Activated T-helper 1 cell treated with Interleukin-2 at 50 U/mL for 16 hours (primary cell): ENCODE measurements around the gene HMGN3.

ENCODE experiments used
- DNase-seq: peaks from one replicate; pipeline ENCODE4 v3.0.0-alpha.2; 2020; ENCODE audit warnings: low read depth

HMGN3 gene

DNA sequence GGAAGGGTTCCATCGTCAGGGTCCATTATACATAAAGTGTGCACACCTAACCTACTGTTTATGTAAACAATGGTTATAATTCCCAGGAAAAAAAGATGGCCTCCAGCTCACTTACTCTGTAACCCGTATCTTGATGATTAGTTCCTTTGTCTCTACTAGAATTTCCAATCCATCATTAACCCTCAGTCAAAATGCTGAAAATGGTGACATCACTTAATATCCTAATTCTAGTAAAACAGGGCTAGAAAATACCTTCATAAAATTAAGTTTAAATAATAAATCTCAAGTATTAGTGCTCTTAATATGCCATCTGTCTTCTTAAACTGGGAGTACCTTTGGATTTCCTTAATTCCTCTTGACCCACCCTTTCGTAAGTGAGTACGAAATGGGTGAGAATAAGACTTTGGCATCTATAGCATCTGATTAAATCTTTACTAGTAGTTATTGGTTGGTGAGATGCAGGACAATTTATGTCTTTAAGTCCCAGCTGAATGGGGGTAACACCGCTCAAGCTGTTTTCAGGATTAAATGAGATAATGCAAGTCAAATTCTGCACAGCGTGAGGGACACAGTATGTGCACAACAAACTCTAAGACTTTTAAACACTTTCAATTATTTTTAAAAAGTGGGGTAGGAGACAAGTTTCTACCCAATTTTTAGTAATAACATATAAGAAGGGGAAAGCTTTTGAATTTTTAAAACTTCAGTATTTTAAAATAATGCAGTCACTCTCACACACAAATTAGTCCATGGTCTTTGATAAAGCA is 1.6 kb downstream of the HMGN3 start:
- DNase-seq, result no peak

DNA sequence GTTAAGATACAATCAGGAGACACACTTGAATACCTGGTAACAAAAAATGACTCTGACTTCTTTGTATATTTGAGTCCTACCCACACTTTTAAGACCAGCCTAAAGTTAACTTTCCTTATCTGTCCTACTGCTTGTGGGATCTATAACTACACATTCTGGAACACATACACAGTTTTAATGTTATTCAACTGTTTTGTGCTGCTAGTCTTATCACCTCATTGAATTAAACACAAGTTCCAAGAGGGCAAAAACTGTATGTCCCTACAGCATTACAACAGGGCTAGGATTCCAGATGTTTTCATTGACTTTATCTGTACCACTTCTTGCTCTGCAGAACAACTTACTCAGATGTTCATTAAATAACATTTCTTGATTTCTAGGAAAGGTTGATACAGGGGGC is 2.8 kb downstream of the HMGN3 start:
- no peak for DNase-seq

DNA sequence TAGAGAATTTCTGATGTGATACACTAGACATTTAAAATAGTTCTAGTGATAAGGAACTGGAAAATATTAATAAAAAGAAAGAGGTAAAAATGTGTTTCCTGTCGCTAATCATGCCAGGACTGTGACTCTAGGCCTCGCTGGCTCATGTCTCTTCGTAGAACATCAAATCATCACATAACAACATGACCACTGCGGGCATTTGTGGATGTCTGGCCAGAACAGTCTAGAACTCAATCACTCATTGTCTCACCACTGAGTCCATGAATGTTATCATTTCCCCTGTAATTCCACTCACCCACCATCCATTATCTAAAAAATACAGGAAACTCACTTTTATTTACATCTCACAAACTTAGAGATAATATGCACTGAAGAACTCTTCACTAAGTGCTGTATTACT is 3.4 kb downstream of the HMGN3 start:
- no peak for DNase-seq

DNA sequence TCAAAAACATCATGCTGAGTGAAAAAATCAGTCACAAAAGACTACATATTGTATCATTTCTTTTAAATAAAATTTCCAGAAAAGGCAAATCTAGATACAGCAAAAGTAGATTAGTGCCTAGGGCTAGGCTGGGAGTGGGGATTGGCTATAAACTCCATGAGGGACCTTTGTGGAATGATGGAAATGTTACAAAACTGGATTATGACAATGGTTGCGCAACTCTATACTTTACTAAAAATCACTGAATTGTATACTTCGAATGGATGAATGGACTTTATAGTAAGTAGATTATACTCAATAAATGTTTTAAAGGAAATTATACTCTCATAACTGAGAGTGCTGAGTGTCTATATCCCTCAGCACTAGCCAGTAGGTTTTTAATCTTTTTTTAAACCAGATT is 4.3 kb downstream of the HMGN3 start:
- DNase-seq, result no peak

DNA sequence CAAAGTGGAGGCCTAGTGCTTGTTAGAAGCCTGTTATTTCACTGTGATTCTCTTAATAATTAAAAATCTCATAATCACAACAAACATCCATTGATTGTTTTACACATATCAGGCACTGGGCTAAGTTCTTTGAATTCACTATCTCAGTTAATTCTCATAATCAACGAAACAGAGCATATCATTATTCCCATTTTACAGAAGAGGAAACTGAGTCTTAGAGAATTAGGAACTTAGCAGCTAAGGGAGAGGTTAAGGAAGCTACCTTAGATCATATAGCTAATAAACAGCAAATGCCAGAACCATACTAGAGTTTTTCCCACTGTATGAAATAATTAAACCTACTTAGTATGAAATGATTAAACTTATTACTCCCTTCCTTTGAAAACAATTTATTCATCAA is 7.0 kb downstream of the HMGN3 start:
- DNase-seq, result no peak

DNA sequence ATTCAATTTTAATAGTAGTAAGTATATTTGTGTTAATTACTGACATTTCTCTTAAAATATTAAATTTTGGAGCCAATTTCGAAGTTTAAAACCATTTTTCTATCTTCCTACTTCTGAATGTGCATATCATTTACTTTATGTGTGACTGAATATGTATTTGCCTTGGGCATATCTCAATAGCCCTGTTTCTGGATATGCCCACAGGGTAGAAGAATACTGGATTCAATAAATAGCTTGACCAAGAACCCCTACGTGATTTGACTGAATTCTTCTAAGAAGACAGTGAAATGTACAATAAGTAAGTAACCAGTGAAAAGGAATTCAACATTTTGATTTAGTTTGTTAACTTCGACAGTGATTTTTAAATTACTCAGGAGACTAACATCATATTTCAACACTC is 7.8 kb downstream of the HMGN3 start:
- DNase-seq, result no peak

DNA sequence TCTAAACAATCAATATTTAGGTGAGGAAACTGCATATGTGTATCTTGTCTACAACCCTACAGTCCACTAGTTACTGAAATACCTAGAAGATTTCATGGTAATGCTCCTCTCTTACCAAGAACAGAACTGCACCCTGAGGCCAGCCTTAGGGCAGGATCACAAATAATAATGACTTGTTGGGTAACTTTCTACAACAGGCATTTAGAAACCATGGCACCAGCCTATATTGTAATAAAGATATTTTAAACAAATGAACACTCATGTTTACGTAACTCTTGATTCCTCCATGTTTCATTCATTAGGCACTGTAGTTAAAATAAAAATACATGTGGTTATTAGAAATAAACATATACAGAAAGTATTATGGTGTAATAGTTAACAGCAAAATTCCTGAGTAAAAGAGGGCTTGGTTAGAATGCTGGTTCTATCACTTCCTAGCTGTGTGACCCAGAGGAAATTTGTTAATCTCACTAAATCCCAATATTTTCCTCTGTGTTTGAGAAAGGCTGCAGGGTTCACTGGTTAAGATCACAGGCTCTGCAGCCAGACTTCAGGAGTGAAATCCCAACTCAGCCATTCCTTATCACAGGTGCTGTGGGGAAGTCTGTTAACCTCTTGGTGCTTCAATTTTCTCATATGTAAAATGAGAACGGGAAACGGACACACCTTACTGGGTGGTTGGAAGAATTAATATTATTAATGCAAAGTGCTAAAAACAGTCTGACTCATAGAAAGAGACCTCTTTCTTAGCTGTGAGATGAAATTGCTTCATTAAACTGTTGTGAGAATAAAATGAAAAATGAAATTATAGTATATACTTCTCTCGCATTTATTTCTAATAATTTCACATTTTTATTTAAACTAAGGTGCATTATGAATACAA is 8.5 kb downstream of the HMGN3 start:
- DNase-seq, result no peak

DNA sequence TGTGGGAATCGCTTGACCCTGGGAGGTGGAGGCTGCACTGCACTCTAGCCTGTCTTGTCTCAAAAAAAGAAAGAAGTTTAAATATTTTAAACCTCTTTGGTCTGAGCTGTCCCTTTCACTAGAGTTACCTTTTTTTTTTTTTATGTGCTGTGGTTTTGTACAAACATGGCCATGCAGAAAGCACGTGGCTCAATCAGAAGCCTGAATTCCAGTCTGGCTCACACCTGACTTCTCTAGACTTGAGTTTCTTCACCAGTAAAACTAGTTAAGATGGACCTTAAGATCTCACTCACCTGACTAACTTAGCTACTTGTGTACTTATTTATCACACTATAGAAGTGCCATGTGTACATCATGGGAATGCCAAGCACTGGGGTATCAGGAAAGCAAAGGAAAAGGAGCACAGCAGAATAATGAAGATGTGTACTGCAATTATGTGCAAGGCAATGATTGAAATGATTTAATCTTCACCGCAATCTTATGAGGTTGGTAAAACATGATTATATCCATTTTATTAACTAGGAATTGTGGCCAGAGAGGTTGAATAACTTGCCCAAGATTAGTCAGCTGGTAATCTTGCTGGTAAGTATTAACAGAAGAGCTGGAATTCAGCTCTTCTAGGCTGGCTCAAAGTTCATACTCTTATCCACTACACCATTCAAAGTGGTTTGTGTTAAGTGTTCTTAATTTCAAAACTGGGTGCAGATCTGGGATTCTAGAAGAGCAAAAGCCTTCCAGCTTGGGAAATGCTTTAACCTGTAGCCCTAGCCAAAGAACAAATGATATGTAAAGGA is 10.7 kb downstream of the HMGN3 start:
- DNase-seq, result no peak

DNA sequence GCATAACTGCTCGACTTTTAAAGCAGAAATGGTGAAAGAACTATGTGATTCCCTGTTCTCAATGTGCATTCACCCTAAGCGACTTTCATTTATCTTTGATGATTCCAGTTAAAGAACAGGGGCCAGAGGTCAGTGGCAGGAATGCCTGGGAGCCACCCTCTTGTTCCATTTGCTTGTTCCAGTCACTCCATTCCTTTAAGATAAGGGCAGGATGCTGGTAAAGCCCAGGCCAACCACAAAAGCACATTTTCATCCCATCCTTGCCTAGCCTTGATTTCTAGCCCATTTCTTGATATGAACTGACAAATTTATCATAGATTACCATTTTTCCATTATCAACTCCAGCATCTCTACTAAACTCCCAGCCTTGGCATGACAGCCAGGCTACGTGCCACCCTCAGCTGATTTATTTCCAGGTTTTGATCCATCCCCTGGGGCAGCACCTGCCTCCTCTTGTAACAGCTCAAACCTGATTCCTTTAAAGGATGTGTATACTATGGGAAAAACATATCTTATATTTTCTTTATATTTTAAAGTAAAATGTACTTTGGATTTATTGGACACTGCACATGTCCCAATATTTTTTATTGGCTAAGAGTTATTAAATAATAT is 19.2 kb downstream of the HMGN3 start:
- no peak for DNase-seq

DNA sequence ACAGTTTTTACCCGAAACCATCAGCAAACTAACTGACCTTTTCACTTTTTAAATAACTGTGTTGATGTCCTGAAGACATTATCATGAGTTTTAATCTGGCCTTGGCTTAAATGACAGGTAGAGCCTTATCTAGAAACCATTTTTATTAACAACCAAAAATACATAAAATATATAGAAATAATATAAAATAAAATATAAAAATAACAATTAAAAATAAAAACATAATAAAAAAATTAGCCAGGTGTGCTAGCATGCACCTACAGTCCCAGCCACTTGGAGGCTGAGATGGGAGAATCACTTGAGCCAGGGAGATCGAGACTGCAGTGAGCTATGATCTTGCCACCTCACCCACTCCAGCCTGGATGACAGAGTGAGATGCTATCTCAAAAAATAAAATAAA is 21.6 kb downstream of the HMGN3 start:
- no peak for DNase-seq

DNA sequence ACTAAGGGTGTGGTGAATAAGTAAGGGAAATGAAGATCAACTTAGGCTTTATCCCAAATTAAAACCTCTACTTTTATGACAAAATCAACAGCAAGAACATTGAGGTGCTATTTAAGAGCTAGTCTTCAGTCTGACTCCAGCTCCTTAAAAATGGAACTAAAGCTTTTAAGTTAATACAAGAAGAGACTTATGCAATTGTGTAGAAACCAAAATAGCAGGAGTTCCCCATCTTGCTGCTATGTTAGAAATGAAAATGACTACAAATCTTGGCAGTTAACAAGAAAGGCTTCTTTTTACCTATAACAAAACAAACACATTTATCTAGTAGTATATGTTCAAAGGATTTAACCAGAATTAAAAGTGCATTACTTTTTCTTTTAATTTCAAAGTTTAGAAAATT is 25.7 kb downstream of the HMGN3 start:
- DNase-seq, result no peak

DNA sequence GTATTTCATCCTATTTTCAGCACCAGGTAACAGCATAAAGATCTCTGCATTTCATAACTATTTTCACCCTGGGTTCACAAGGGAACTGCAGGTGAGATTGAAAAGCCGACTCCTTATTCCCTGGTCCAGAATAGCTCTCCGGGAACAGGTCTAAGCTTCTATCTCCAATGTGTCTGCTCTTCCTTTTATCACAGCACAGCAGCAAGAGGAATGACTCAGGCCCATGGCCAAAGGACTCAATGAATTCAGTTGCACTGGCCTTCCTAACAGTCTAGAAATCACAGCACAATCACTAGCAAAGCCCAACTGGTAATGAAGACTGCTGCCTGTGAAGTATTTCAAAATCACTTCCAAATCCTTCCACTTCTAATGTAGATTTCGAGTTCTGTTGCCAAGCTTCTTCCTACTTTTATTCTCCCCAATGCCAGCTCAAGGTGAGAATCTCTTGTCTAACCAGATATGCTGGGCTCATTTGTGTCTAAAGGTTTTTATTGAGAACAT is 30.7 kb downstream of the HMGN3 start:
- DNase-seq, result no peak

DNA sequence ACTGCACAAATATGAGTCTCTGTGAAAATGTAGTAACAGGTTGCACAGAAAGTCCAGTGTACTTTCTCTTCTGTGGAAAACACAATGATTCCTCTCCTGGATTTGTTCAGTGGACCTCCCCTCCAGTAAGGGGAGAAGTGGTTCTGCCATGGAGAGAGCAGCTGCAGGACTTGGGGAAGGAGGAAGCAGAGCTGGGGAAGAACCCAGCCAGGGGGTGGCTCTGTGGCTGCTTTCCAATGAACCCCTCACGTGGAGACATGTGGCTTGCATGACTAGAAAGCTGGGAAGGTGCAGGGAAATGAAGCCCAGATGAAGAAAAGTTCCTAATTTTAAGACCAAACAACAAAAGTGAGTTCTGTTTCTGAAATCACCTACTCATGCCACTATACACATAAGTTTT is 31.9 kb downstream of the HMGN3 start:
- DNase-seq, result no peak

DNA sequence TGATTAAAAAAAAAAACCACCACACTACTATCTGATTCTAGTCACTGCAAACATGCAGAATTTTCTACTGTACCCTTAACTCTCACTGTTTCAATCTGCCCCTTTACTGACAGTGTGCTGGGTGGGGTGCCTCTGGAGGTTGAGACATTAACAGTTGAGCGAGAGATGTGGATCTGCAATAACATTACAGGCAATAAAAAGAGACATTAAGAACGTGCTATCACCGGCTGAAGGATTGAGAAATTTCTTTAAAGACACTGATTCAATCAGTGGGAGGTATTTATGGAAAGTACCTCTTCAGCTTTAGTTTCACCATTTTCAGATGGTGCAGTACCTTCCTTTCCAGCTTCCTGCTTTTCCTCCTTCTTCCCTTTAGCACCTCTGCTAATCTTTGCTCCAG is 32.5 kb downstream of the HMGN3 start:
- no peak for DNase-seq

DNA sequence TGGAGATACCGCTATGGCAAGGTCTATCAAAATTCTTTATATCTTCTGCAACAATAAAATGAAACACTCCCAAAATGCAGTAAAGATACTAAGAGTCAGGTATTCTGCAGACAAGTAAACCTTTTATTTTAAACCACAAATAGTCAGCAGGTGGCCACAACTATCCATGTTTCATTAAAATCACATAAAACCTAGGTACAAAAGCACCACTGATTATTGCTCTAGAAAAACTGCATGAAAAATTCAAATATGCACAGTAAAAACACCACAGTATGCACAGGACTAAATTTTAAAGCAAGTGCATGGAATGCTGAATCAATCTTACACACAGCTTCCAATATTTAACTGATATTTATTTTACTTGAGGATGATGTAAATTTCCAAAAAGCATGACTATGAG is 33.3 kb downstream of the HMGN3 start:
- no peak for DNase-seq

DNA sequence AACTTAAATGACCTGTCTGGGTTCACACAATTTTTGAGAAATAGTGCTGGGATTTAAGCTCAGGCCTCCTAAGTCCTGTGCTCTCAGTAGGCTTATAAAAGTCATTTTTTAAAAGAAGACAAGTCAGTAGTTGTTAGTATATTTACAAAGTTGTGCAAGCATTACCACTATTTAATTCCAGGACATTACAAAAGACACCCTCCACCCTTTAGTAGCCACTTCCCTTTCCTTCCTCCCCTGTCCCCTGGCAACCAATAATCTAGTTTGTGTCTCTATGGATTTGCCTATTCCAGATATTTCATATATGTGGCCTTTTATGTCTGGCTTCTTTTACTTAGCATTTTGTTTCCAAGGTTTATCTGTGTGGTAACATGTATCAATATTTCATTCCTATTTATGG is 37.6 kb downstream of the HMGN3 start:
- DNase-seq, result no peak

DNA sequence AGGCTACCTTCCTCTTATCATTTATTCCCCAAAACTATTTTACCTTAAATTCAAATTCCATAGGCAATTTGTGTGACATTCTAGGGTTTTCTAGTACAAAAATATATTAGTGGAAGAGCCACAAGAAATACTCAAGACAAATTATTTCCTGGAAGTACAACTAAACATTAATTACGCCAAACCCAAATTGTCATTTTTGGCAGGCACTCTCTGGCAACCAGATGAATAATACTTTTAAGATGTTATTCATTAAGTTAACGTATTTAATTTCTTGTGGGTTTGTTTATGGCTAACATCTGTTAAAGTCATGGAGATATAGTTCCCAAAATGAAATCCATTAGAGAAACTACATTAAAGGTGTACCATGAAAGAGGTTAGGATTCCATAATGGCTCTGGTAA is 40.5 kb downstream of the HMGN3 start:
- DNase-seq, result no peak

DNA sequence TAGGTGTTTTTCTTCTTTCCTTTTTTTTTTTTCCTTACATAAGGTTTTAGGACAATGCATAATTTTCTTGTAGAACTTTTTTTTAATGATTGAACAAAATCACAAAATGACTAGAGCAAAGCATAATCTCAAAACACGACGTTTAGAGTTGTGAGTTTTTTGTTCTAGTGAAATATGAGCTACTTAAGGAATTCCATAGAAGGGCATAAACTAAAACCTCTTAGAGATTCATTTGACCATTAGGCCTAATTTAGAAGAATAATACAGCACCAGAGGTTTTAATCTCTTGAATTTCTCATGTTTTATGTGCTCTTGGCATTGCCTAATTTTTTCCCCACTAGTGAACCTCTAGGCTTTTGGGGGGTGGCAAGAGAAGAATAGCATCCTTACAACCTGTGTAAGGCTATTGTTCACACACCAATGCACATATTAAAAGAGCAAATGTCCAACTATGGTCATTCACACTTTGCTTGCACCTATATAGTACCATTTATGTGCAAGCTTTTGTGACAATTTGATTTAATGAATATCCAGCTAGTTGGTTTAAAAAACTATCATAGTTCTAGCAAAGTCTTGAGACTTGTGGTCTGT is 44.6 kb downstream of the HMGN3 start:
- no peak for DNase-seq

DNA sequence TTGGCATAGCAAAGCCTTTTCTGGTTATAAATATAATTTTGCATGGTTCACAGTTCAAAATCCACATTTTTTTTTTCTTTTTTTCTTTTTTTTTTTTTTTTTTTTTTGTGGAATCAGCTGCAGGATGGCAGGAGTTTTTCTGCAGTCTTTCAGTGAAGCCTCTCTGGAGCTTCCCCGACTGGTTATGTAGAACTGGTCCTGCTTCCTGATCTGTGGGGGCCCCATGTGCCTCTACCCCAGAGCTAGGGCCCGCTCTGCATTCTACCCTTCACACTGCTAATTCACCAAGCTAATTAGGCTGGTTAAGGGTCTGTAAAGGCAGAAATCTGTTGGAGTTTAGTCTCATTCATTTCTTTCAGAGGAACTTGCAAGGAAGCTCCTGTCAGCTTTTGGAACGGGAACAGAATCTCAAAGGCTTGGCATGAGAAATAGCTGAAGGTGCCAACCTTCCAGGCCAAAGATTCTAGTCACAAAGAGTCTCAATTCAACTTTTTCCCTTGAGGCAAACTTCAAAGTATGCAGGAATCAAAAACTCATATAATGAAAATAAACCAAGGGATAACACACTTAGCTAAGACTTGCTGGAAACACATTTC is 45.5 kb downstream of the HMGN3 start:
- DNase-seq, result no peak

DNA sequence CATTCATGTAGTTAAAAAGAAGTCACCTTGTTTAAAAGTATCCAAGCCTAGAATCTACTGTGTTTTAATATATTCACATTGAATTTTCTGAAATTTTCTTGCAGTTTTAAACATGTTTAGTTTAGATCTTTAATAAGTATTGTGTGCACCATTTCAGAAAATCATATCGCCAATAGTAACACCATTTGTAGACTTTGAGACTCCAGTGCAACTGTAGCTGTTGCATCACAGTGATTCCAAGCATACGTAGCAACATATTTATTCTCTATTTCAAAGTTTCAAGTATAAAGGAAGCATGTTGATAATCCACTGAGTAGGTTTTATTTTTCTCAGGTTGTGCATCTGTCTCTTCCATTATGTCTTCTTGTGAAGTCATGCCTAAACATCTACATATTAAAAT is 46.4 kb downstream of the HMGN3 start:
- no peak for DNase-seq

DNA sequence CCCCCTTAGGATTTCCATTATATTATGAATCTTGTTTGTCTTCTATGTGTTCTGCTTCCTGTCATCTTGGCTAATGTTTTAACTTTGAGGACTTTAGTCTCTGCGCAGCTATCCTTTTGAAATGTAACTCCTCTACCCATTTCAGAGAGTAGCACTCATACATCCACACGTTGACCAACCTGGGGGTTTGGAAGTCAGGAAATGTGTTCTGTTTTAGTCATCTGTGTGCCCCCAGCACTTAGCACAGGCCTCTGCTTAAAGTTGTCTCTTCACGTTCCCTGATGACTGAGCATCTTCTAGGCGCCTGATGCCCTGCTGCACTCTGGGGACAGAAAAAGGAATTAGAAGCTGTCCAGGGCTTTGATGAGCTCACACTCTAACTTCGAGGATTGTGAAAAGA is 47.9 kb downstream of the HMGN3 start:
- DNase-seq, result no peak
